ENCODE results near the gene CEP95.
A peak's percentile ranks its signal among the peaks of the same experiment; 100 is the strongest.

The CEP95 gene

DNA sequence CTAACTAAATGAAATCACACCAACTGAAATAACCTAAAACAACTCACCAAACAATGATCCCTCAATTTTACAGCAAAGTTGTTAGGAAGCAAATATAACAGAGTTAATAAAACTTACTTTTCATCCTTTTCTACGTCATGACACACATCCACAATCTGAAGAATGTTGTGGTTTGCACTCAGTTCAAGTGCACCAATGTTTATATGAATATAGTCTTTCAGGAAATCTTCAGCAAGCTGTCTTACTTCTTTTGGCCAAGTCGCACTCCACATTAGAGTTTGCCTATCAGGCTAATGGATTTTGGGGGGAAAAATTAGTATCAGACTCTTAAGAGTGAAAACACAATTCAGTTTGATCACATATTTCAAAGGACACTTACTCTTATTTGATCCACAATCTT lies 4.0 kb upstream of the CEP95 start:
- no peak overlapping the region for H3K27ac ChIP-seq
- TF ChIP-seq ZFX (IDR thresholded peaks at IDR 0.05): no peak
- TF ChIP-seq, protein P1, sequence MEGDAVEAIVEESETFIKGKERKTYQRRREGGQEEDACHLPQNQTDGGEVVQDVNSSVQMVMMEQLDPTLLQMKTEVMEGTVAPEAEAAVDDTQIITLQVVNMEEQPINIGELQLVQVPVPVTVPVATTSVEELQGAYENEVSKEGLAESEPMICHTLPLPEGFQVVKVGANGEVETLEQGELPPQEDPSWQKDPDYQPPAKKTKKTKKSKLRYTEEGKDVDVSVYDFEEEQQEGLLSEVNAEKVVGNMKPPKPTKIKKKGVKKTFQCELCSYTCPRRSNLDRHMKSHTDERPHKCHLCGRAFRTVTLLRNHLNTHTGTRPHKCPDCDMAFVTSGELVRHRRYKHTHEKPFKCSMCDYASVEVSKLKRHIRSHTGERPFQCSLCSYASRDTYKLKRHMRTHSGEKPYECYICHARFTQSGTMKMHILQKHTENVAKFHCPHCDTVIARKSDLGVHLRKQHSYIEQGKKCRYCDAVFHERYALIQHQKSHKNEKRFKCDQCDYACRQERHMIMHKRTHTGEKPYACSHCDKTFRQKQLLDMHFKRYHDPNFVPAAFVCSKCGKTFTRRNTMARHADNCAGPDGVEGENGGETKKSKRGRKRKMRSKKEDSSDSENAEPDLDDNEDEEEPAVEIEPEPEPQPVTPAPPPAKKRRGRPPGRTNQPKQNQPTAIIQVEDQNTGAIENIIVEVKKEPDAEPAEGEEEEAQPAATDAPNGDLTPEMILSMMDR (conservative IDR thresholded peaks at IDR 0.05): no peak

DNA sequence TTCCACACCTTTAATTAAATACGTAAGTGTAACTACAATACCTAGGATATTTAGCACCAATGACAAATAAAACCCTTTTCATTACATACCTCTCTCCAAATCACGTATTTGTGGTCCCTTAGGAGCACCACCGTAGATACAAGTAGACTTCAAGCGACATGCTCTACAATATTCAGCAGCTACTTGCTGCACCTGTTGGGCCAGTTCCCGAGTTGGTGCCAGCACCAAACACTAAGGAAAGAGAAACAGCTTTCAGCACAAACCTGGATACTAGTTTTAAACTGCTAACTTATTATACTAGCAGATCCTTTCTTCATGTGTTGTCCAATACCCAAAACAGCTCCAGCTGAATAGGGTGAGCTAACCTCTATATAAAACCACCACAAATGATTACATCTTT lies 3.4 kb upstream of the CEP95 start:
- TF ChIP-seq, protein P1 (conservative IDR thresholded peaks at IDR 0.05): no peak
- TF ChIP-seq ZFX (IDR thresholded peaks at IDR 0.05): no peak
- no peak overlapping the region for H3K27ac ChIP-seq

DNA sequence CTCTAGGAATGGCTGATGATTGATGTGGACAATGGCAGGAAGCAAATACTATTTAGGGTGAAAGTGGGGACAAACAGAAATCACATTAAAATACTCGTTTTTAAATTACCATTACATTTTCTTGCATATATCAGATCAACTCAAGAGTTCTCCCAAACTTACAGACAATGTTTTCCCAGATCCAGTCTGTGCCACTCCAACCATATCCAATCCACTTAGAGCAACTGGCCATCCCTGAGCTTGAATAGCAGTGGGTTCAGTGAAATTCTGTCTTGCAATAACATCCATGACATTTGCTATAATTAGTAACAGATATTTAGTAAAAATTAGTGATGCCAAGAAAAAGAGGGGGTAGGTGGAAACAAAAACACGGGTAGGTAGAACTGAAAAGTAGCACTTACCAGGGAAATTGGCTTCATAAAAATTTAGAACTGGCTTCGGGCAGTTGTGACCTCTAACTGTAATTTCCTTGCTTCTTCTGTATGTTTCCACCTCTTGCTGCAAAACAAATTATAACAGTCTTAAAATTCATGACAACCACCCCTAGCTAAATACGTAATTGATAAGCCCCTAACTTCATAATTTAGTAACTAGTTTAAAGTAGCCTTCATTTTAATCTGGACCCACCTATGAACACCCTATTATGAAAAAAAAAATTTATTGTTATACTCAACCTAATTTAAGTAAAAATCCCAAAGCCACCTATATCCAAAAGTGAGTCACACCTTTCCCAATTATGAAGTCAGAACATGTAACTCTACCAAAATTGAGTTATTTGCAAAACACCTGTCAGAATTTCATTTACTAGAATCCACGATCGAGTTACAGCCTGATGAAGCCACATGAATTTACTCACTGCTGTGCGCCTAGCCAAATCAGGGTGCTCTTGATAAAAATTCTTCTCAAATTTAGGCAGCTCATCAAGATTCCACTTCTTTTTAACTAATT lies 2.7 kb upstream of the CEP95 start:
- TF ChIP-seq ZFX (IDR thresholded peaks at IDR 0.05): no peak
- TF ChIP-seq, protein P1 (conservative IDR thresholded peaks at IDR 0.05): no peak
- no peak overlapping the region for H3K27ac ChIP-seq

DNA sequence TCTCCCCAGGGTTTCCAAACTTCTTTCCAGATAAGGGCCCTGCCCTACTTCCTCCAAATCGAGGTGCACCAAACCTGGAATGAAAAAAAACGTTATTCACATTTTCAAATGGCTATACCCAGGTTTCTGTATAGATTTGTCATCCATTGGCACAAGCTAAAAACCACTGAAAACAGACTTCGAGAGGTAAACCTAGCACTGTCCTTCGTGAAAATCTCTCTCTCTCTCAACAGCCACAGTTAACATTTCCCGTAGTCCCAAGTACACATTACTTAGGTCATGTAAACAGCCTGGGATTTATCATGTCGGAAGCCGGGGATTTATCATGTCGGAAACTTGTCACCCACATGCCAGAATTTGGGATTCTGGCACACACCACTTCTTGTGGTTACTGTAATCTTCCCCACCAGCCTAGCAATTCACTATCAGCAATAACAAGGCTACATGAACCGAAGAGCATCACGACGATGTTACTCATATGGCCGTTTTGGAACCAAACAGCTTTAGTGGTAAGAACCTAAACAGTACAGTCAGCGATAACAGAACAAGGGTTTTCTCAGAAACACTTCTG lies 1.9 kb upstream of the CEP95 start:
- H3K27ac ChIP-seq: peak overlapping the region; percentile 98
- TF ChIP-seq, protein P1 (conservative IDR thresholded peaks at IDR 0.05): no peak
- no peak for TF ChIP-seq ZFX (IDR thresholded peaks at IDR 0.05)

DNA sequence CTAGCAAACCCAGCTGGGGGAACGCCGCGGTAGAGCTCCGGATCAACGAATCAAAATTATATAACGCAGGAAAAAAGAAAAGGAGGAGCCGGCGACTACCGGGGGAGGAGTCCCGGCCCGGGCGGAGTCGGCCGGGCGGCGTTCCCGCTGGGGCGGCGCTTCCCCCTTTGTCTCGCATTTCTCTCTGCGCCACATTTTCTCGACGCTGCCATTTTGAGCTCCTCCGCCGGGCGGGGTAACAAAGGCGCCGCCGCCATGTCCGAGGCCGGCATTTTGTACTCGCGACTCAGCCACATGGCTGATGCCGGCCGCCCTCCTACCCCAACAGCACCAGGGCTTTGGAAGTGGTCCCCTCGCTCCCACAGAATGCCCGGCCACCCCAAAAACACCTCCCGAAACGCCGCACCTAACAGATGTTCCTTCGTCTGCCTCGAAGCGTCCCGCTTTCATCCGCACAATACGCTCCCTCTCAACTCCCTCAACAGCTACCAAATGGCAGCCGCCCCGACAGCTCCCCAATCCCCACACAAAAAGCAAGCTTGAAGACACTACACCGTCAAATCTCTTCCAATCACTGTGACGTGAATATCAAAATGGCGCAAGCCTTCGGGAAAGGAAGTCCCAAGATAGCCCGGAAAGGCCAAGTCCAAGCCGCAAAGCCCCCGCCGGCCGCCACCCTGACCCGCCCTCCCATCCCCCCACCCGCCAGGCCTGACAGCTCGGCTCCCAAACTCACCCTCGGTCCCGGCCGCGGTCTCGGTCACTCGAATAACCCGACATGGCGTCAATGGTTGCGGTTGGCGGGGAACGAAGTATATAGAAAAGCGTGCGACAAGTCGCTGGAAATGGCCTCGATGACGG lies 1.2 kb upstream of the CEP95 start:
- TF ChIP-seq, protein P1 (conservative IDR thresholded peaks at IDR 0.05): no peak
- peak; percentile 49 for TF ChIP-seq ZFX (IDR thresholded peaks at IDR 0.05)
- peak overlapping the region; percentile 98 for H3K27ac ChIP-seq

DNA sequence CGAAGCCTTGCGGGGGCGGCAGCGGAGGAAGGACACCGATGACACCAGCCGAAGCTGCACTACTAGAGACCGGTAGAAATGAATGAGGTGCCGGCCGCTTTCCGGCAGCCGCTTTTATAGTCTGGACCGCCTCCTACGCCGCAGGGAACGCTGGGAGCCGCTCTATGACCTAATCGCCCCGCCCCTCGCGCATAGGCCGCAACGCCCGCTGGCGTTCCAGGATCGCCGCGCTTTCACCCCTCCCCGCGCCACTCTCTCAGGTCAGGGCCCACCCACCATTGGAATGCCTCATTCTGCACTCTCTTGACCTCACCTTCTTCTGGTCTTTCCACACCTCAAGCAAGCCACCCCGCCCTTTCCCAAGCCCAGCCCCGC lies 589 bp upstream of the CEP95 start, which contains the start of gene DDX5:
Gene DDX5, minus strand, starts transcription at position 89 of the 375 bp plus-strand sequence. CDS start 170 bp downstream, outside the sequence.
- TF ChIP-seq ZFX (IDR thresholded peaks at IDR 0.05): no peak
- TF ChIP-seq, protein P1 (conservative IDR thresholded peaks at IDR 0.05): no peak
- H3K27ac ChIP-seq: peak within 1 kb of the TSS; percentile 98

Measured in C4-2B (cell line).